Endothelial cell of coronary artery (primary cell): ENCODE measurements around the gene SECISBP2L. TPM values are rescaled to one million over a fixed set of nuclear protein-coding genes. Genes with fewer than 3 reads are reported as not detected.

ENCODE experiments used
- total RNA-seq: library from RNA; depleted of rRNA; stranded (reverse); fragments of >200 nt; gene quantifications from 2 replicates; pipeline ENCODE4 v1.2.3, GENCODE V29; 2014

Gene SECISBP2L, protein sequence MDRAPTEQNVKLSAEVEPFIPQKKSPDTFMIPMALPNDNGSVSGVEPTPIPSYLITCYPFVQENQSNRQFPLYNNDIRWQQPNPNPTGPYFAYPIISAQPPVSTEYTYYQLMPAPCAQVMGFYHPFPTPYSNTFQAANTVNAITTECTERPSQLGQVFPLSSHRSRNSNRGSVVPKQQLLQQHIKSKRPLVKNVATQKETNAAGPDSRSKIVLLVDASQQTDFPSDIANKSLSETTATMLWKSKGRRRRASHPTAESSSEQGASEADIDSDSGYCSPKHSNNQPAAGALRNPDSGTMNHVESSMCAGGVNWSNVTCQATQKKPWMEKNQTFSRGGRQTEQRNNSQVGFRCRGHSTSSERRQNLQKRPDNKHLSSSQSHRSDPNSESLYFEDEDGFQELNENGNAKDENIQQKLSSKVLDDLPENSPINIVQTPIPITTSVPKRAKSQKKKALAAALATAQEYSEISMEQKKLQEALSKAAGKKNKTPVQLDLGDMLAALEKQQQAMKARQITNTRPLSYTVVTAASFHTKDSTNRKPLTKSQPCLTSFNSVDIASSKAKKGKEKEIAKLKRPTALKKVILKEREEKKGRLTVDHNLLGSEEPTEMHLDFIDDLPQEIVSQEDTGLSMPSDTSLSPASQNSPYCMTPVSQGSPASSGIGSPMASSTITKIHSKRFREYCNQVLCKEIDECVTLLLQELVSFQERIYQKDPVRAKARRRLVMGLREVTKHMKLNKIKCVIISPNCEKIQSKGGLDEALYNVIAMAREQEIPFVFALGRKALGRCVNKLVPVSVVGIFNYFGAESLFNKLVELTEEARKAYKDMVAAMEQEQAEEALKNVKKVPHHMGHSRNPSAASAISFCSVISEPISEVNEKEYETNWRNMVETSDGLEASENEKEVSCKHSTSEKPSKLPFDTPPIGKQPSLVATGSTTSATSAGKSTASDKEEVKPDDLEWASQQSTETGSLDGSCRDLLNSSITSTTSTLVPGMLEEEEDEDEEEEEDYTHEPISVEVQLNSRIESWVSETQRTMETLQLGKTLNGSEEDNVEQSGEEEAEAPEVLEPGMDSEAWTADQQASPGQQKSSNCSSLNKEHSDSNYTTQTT
- 16.3 and 25.1 TPM in 2 replicates for total RNA-seq

DNA sequence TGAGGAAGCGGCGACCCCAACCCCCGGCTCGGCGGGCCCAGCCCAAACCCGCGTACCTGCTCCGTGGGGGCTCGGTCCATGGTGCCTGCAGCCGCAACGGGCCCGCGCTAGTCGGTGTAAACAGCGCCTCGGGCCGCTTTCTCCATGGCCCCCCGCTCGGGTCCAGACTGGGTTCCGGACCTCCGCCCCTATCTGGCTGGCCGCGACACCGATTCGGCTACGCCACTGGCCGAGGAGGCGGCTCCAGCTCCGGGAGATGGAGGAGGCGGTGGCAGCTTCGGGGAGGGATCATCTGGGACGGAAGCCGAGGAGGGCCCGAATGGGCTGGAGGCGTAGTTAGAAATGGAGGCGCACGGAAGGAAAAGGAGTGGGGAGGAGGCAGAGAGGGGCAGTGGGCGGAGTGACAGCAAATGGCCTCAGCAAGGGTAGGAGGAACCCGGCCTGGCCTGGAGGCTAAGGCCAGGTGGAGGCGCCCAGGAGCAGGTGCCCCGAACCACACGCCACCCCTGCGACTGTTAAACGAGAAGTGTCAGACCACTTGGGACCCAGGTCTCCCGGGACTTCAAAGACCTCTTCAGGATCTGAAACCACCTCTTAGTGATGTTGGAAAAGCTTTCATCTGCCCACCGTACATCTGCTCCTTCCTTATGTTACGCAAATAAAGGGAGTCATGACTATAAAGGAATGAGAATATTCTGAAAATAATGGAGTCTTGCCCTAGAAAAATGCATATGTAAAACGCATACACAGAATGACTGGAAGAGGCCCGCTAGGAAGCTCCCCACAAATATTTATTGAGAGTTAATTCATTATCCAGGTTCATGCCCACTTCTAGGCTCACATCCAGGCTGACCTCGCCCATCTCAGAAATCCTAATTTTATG lies at the start of gene SECISBP2L:
SECISBP2L (minus strand) TSS at position 227 of the 883 bp plus-strand sequence; CDS start at position 80, 147 bp downstream.

DNA sequence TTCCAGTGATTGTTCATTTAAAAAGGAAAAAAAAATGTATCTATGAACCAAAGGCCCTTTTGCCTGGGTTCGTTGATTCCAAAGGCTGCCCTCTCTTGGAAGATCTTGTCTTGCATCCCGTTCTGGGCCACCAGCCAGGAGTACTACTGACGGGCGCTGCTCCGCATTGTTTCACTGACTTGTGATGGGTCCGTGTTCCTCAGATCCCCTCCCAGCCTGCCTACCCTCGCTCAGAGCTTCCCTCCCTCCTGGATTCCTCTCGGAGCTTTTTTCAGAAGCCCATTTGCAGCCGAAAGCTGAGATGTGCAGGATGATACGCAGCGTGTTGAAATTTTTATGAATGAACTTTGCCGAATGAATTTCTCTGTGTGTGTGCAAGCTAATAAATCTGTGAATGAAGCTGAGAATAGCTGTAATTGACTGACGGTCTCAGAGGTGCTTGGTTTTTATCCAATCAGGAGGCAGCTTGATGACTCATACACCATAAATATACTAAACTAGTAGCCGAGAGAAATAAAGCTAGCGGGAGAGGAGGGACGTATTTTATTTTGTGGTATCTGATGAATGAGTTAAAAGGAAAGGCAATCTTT lies 82.6 kb downstream of the SECISBP2L start, which contains the start of gene SHC4:
SHC4 (minus strand) TSS at position 396 of the 590 bp plus-strand sequence. CDS start 904 bp downstream, outside the sequence.

Other genes starting within 250 kb of the SECISBP2L start
- gene CEP152, start 235.4 kb downstream of the SECISBP2L start, total RNA-seq = 6.4 and 7.4 TPM in 2 replicates
- 177 and 195 TPM in 2 replicates for gene EID1, start 168.3 kb downstream of the SECISBP2L start, total RNA-seq
- 0.09 and 0.54 TPM in 2 replicates for gene SHC4, start 82.5 kb downstream of the SECISBP2L start, total RNA-seq
- gene COPS2, start 109.2 kb upstream of the SECISBP2L start, total RNA-seq = 67.7 and 83.6 TPM in 2 replicates
- 43.7 and 53.8 TPM in 2 replicates for gene GALK2, start 123.8 kb upstream of the SECISBP2L start, total RNA-seq